ENCODE measurements around the gene RCSD1.

RCSD1 gene

DNA sequence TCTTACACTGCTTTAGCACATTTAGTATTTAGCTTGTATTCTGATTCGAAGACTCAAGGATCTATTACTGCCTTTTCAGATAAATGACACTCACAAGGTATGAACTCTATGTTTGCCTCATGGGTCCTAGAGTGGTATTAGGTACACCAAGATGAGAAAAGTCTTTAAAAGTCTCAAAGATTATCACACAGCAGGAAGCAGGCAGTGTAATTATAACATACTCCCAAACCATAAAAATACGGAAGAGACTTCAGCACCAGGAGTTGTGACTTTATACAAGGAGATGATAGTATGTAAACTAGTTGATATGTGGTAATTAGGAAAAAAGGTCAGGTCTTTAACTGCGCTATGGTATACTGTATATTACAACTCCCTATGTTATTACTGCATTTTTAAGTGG lies 11.2 kb upstream of the RCSD1 start:
- no peak for DNase-seq

DNA sequence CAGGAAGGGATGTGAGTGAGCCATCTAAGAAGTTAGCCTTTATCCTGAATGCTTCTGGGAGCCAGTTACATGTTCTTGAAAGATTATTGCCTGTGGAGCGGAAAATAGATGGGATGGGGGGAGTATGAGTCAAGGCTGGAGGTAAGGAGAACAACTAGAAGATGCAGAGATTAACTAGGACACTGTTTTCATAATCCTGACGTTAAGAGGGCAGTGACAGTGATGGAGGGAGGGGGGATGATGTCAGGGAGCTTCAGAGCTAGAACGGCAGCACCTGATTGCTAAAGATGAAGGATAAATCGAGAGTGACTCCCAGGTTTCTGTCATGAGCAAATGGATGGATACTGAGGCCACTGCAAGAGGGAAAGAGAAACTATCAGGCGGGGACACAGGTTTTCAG lies 10.0 kb upstream of the RCSD1 start:
- DNase-seq = no peak

DNA sequence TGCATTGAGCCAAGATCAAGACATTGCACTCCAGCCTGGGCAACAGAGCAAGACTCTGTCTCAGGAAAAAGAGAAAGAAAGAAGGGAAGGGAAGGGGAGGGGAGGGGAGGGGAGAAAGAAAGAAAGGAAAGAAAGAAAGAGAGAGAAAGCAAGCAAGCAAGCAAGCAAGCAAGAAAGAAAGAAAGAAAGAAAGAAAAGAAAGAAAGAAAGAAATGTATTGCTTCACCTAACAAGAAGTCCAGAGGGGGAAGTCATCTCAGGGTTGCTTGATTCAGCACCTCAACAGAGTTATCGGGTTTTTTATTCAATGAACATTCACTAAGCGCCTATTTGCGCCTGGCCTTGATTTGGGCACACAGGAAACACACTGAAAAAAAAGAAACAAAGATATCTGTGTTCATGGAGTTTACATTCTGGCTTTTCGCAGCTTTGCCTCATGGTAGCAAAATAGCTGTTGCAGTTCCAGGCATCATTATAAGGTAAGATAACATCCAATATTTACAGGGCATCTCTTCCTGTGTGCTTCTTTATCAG lies 8.2 kb upstream of the RCSD1 start:
- DNase-seq = no peak

DNA sequence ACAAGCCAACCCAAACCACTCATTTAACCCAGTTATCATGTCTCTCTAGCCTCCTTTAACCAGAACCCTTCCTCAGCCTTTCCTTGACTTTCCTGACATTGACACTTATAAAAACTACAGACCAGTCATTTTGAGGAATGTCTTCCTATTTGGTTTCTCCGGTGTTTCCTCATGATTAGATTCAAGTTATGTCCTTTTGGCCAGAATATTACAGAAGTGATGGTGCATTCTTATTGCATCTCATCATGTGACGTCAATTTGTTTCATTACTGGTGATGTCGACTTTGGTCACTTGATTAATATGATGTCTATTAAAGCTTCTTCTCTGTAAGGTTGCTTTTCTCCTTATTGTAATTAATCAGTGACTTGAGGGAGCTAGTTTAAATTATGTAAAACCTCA lies 6.1 kb upstream of the RCSD1 start:
- no peak for DNase-seq

DNA sequence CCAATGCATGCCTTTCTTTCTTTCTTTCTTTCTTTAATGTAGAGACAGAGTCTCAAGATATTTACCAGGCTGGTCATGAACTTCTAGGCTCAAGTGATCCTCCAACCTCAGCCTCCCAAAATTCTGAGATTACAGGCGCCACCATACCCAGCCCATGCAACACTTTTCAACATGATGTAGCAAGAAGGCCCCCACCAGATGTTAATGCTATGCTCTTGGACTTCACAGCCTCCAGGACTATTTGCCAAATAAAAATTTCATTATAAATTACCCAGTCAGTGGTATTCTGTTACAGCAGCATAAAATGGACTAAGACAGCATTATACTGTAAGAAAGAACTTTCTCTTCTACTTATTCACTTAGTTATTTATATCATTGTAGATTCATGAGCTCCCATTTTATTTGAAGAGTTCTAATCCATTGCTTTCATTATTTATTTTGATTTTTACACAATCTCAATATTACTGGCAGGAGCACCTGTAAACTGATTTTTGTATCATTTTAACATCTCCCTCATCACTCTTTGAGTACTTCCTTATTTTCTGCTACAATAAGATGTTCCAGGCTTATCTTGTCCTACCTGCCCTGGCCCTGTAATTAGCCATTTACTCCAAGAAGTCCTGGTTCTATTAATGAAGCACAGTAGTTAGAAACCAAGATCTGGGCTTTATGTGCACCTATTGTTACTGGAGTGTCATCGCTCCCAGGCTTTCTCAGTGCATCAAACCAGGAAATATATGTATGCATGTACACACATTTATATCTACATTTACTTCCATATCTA lies 4.8 kb upstream of the RCSD1 start:
- no peak for DNase-seq

DNA sequence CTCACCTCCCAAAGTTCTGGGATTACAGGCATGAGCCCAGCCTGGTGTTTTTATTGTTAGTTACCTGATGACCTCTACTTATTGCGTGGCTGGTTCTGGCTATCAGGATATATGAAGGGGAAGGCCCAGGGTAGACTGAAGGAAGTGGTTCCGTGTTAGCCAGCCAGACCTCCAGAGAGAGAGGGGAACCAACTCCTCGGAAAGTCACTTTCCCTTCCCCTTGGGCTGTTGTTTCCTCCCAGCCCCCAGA lies 2.5 kb upstream of the RCSD1 start:
- no peak for DNase-seq

DNA sequence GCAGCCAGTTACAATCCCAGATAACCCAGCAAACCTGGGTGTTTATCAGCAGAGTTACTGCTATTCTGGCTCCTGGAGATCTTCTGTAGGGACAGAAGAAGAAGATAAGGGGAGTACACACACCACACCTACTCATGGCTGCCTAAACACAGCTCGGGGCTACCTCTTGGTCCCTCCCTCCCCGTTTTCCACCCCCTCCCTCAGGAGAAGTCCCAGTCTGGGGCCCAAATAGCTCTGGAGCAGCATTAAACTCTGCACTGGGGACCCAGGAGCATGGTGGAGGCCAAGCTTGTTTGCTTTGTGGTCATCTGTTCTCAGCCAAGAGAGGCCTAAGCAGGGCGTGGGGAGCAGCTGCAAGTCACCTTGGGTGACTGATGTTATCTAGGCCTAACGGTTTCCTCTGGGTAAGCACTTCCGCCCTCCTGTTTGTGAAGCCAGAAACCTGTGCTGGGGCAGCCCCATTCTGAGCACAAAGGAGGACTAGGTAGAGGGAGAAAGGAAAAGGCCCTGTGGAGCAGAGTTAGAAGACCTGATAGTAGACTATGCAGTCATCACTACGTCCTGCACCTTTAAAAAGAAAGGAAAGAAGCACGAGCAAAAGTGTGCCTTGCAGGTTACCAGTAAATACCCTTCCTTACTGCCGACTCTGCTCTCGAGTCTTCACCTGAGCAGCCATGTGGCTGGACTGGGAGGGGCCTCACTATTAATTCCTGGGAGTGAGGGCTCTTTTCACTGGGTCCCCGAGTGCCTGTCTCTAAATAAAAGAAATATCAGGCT lies 2.0 kb upstream of the RCSD1 start:
- DNase-seq = peak; percentile 94

DNA sequence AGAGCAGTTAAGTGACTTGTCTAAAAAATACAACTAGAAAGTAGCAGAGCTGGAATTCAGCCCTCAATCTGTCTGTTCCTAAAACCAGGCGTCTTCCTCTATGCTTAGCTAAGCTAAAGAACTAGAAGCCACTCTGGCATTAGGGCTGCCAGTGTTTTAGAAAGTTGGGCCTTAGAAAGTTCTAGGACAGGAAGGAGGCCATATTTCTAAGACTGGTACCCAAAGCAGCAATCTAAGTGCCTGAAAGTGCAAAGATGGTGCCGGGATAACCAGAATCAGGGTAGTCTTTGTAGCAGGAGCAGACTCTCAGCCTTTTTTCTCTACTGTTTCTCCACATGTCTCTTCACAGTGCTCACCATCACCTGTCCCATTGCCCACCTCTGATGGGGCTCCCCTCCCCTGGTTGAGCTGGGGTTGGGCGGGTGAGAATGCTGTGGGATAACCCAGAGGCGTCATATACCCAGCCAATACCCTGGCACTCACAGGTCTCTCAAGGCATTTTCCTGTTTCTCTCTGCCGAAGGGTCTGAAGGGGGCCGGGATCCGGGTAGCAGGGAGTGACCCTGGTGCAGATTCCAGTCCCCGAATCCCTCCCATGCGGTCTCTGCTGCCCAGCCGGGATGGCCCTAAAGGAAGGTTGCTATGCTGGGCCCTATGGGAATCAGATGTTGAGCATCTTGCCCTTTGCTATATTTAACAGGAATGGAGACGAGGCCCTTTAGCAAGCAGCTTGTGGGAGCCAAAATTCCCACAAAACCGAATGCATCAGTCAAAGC lies 1.1 kb upstream of the RCSD1 start:
- no peak for DNase-seq

DNA sequence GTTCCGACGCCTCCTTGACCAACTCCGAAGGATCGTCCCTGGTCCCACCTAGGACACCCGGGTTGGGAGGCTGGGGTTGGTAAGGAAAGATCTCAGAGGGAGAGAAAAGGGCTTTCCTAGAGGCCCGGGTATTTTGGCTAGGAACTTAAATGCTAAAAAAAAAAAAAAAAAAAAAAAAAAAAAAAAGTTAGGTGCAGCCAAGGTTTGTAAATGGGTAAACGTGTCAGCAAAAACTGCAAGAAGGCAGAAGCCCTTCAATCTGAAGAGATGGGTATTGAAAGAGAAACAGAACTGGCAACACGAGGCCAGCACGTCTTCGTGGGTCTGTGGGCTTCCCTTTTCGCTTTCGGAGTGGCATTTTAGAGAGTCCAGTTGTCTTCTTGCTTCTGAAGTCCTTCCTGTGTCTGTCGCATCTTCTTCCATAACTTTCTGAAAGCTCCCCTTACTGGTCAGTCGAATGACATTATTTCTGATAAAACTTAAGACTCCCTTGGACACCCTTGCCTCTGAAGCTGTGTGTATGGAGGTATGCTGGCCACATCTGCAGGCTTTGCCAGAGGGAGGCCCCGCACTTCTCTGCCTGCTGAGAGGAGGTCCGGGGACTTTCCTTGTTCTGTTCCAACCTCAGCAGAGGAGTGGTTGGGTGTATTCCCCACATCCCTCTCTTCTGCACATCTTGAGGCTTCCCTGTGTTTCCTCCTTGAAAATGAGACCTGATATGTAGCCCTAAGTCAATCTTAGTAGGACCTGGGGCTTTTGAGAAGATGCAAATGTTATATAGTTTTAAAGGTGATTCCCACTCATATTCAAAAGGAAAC lies 745 bp downstream of the RCSD1 start:
- DNase-seq = no peak

DNA sequence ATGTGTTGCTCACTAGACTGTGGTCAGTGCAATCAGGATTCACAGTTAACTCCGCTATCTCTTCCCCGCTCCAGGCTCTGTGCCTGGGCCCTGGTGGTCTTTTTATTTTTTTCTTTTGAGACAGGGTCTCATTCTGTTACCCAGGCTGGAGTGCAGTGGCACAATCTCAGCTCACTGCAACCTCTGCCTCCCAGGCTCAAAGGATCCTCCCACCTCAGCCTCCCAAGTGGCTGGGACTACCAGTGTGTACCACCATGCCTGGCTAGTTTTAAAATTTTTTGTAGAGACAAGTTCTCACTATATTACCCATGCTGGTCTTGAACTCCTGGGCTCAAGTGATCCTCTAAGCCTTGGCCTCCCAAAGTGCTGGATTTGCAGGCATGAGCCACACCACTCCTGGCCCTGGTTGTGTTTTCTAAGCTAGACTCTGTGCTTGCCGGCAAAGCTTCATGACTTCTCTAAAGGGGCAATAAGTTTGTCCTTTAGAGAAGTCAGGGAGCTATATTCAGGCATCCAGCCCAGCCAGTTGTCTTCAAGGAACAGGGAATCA lies 1.4 kb downstream of the RCSD1 start:
- no peak for DNase-seq

DNA sequence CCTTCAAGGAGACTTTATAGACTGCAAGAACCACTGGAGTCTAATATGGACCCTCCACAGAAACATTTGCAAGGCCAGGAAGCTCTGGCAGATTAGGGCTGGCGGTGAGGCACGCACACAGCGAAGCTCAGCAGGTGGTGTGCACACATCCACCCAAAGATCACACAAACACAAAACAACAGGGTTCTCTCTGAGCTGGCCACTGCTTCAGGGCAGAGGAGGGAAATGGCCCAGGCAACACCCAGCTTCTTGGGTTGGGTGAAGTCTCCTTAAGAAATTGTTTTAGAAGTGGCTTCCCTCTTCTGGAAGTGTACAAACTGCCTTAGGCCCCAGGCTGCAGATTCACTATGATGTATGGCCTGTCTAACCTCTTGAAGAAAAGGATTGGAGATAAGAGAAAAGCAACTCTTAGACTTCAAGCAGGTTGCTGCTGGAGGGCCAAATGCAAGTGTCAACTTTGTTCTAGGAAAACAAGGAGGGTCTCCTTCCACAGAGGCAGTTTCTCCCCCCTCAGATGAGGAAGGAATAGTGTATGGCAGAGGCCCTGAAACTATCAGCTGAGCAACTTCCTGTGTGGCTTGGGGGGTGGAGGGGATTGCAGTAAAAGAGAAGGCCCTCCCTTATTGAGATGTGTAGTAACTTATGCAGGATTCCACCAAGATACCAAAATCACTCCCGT lies 2.0 kb downstream of the RCSD1 start:
- DNase-seq = no peak

DNA sequence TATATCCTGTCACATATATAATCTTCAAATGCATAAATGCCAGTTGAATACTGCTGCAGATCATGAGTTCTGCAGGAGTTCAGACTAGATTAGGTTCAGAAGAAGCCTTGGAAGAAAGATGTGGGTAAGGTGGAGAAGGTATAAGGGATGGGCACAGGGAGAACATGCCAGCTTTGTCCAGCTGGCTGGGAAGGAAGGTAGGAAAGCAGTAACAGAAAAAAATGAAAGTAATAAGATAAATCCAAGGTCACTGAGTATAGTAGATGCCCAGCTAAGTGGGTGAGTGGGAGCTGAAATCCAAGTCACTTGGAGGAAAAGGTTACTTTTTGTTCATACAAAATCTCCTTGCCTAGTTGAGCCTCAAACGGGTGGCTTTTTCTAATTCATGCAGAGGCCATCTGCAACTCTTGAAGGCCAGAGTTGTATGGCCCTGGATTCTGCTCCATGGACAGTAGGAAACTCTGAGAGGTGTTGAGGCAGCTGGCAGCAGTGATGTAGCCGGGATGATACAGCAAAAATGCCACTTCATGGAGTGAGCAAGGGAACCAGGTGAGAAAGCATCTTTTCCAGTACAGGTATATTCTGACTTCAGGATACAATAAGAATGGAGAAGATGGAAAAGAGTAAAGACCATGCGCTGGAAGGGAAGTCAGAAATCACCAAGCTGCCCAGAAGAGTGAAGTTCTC lies 3.4 kb downstream of the RCSD1 start:
- no peak for DNase-seq

DNA sequence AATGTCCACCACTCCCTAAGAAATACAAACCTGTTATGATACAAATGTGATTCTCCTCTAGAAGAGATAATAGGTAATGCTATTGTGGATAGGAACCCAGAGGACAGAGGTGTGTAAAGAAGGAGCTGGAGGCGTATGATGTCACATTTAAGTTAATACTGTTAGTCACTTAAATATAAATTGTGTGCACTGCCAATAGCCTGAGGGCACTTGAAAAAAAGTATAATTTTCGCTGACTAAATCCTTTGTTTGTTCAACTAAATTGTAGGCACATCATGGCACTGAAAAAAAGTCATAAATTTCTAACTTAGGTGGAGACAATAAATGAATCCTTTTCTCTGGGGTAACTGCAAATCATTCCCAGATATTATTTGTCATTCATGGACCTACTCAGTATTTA lies 4.4 kb downstream of the RCSD1 start:
- DNase-seq = no peak

DNA sequence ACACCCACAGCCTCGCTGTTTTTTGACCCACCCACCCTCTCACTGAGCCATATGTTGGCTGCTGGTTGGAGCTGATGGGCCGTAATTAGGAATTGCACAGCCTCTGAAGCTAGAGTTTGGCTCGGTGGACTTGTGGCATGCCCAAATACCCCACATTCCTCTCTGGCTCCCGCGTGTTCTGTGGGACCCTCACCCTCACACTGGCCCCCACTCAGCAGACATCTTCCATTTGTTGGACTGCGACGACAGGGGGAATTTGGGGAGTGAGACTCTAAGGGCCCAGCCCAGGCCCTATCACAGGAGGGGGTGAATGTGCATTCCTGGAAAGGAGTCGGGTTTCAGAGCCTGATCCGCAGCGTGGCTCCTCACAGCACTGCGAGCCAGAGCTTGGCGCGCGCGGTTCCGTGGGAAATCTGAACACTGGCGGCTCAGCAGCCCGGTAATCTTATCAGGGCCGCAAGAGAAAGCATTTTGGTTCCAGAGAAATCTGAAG lies 5.2 kb downstream of the RCSD1 start:
- no peak for DNase-seq

DNA sequence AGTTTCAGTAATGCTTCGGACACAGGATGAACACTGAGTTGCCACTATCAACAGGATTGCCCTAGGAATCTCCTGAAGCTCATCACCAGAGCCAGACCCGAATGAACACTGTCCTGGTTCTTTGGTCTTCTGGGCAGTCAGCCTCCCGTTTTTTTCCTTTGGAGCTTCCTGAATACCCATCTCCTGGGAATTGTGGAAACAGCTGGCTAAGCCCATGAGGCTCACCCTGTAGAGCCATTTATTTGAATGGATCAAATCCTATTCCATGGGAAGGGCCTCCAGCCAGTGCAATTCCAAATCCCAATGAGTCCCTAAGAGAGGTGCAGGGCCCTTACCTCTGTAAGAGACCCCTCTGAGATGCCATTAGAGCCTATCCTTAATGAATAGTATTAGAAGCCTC lies 5.9 kb downstream of the RCSD1 start:
- DNase-seq = no peak

DNA sequence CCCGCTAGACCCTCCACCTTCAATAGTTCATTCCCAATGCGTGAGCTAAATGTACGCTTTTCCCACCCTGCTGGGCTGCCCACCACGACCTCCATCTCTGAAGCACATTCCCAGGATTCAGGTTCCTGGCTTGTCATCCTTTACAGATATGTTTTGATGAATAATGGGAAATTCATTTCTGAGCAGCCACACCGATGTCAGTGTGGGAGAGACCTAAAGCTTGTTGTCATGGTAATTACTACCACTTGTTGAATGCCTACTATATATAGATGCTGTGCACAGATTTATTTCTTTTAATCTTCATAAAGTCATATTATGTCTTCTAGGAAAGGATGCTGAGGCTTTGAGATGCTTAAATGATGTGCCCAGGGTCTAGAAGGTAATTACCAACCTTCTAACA lies 8.0 kb downstream of the RCSD1 start:
- no peak for DNase-seq

DNA sequence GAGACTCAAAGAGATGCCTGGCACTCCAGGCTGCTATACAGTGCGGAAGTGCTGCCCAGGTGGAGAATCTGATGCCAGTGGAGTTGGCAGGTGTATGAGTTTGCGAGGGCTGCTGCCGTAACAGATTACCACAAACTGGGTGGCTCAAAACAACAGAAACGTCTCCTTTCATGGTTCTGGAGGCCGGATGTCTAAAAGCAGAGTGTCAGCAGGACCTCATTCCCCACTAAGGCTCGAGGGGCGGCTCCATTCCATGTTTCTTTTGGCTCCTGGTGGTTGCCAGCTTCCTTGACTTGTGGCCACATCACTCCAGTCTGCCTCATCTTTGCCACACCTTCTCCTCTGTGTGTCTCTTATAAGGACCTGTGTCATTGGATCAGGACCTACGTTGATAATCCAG lies 10.0 kb downstream of the RCSD1 start:
- DNase-seq = no peak

DNA sequence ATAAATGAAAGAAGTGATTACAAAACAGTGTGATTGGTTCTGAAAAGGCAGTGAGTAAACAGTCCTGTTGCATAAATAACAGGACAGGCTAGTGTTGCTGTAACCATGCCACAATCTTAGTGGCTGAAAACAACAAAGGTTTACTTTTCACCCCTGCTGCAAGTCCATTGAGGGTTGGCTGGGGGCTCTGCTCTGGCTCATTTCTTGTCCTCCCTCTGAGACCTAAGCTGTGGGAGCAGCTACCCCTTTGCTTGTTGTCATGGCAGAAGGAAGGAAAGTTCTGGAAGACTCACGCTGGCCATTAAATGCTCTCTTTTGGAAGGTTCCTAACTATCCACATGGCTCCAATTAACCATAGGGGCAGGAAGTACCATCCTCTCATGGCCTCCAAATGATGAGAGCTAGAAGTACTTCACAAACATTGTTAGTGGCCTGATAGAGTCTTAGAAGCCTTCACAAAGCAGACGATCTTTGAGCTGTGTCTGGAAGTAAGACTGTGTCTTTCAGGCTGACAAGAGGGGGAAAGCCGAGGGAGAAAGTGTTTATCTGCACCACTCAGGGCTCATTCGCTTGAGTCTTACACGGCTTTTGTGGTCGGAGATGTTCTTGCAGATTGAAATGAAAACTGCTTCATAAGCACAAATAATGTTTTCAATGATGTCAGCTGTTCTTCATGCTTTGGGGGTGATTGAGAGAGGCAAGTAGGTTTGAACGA lies 11.9 kb downstream of the RCSD1 start:
- no peak for DNase-seq

DNA sequence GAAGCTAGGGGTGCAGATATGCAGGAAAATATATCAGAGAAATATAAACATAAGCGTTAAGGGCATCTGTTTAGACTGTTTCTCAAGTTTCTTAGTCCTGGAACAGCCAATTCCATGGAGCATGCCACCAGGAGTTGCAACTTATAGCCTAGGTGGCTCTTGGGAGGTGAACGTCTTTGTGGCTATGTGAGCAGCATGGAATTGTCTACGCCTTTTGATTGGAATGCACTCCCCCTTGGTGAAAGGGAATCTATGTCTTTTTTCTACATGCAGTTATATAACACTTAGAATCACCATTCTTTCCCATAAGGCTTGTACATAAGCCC lies 12.4 kb downstream of the RCSD1 start:
- DNase-seq = no peak

DNA sequence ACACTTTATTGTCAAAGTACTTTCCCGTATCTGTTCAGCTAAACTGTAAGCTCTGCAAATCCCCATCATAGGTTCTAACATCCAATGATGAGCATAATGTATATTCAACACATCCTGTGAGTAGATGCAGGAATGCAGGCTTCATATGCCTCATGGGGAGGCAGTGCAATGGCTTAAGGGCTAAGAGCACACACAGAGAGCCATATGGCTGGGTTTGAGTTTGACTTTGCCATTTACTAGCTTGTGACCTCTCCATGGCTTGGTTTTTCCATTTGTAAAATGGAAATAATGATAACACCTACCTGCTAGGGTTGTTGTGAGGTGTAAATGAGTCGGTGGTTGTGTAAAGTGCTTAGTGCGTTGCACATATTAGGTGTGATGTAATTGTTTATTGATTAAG lies 13.4 kb downstream of the RCSD1 start:
- DNase-seq = no peak

DNA sequence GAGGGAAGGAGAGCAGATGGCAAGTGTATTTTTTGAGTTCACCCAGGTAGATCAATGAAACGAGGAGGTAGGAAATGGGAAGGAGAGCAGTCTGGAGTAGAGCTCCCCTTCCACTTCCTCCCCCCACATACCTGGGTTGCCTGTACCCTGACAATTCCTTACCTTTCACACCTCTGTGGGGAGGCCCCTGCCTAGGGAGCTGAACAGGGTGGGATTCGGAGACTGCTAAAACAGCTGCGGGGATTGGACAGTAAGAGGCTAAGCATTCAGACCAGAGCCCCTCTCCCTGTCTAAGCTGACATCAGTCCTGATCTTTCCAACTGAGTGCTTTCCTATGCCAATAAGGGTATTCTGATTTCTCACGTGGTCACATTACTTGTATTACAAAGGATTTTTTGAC lies 14.5 kb downstream of the RCSD1 start:
- no peak for DNase-seq
